GM18505 (cell line): Measurements from ENCODE around the gene DDTL.
"Not testable (repeated sequence)": the region's sequence is repeated elsewhere in the genome, so short reads cannot be mapped to it uniquely, and the experiment has no call there.

Experiments used
- ATAC-seq: cut with Tn5 transposase; IDR thresholded peaks from one replicate; pipeline ENCODE4 v1.9.1; 2021; ENCODE audit not compliant: unreplicated experiment
- POLR2A ChIP-seq: IDR thresholded peaks from 4 replicates; pipeline ENCODE4 v1.6.1; 2011; ENCODE audit warnings: borderline replicate concordance; ENCODE audit not compliant: insufficient read depth, insufficient read length; ENCODE audit errors: extremely low read depth

DDTL gene

DNA sequence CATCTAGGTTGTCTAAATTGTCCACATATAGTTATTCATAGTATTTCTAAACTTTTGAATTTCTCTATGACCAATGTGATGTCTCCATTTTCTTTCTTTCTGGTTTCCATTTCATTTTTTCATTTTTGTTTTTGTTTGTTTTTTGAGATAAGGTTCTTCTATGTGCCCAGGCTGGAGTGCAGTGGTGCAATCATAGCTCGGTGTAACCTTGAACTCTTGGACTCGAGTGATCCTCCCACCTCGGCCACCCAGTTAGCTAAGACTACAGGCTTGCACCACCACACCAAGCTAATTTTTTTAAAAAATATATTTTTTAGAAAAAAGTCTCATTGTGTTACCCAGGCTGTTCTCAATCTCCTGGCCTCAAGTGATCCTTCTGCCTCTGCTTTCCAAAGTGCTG, 30.4 kb downstream of the DDTL start:
- no peak for ATAC-seq
- TF ChIP-seq POLR2A = no peak

DNA sequence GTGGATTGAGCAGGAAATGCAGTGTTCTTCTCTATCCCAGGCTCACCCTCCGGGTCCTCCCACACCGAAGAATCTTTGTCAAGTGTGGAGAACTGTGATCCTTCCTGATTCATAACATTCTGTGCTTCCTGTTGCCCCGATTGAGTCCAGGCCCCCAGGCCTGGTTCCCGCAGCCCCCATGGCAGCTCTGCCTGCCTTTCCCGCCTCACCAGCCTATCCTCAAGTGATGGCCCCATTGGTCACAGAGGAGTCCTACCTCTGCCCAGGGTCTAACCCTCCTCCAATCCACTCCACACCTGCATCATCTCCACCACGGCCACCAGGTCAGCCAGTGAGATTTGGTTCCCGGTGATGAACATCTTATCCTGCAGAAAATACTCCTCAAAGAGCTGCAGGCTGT, 33.1 kb downstream of the DDTL start:
- not testable (repeated sequence) for ATAC-seq

DNA sequence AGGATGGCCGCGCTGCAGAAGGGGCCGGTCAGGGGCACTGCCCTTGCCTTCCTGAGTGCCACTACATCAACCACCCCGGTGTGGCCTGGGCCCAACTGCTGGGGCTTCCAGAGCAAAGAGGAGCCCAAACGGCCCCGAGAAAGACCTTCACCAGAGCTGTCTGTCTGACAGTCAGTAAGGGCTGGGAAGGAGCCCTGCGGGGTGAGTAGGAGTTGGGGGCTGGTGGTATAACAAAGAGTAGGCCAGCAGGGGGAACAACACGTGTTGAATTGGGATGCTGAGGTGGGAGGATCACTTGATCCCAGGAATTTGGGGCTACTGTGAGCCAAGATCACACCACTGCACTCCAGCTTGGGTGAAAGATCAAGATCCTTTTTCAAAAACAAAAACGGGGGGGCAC, 34.6 kb downstream of the DDTL start:
- no peak for ATAC-seq

DNA sequence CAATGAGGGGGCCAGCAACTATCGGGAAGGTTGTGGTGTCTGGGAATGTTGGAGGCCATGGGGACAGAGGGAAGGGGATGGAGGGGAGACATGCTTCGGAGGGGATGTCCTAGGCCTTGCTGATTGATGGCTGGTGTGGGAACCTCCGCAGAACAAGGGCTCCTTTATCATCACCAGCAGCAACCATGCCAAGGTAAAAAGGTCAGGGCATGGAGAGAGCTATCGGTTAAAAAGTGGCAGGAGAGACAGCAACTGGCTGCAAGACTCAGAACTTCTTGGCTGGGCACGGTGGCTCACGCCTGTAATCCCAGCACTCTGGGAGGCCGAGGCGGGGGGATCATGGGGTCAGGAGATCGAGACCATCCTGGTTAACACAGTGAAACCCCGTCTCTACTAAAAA, 35.6 kb downstream of the DDTL start:
- no peak for ATAC-seq

More for the DNA sequence above, 34.6 kb downstream of the DDTL start:
- TF ChIP-seq POLR2A = no peak

DNA sequence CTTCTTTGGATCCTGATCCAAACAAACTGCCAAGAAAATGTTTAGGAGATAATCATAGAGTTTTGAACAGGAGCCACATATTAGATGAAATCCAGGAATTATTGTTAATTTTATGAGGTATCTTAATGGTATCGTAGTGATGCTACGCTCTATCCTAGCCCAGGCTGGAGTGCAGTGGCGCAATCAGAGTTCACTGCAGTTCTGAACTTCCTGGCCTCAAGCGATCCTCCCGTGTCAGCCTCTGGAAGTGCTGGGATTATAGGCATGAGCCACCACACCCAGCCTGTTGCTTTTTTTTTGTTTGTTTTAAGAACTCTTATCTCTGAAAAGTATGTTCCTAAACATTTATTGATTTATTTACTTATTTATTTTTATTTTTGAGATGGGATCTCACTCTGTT, 36.2 kb downstream of the DDTL start:
- no peak for TF ChIP-seq POLR2A

More for the DNA sequence above, 35.6 kb downstream of the DDTL start:
- TF ChIP-seq POLR2A = no peak

DNA sequence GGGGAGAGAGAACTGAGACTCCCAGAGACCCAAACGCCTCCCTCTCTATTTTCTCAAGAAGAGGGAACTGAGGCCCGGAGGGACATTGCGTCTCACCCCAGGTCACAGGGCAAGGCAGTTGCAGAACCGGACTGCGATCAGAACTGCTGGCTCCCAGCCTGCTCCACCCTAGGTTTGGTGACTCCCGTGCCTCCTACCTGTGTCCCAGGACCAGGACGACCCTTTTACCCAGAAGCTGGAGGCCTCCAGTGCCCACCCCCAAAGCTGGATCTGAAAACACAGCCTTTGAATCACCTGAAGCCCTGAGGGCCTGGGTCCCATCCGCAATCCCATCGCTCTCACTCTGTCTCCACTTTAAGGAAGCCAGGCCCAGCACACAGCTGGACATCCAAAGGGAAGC, 37.2 kb downstream of the DDTL start:
- ATAC-seq = no peak

More for the DNA sequence above, 36.2 kb downstream of the DDTL start:
- ATAC-seq = no peak

DNA sequence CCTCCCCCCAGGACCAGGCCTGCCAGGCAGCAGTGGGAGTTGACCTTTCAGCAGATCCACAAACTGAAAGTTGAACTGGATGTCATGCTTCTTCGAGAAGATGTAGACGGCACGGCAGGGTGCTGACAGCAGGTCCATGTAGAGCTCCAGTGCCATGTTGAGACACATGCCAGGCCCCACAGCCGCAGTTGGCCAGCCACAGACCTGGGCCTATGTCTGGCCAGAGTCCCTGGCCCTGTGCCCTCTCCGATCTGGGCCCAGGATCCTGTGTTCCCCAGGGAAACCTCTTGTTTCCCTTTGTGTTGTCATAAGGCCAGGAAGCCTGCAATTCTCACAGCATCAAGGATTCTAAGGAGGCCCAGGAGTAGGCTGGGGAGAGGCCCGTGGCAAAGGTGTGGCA, 38.5 kb downstream of the DDTL start, which contains the start of gene GSTT4:
Gene GSTT4 (minus strand): TSS at position 253 of the 400 bp plus-strand sequence. CDS start 97 bp downstream, at position 156.
- no peak for TF ChIP-seq POLR2A
- no peak for ATAC-seq

More for the DNA sequence above, 37.2 kb downstream of the DDTL start:
- TF ChIP-seq POLR2A = no peak

DNA sequence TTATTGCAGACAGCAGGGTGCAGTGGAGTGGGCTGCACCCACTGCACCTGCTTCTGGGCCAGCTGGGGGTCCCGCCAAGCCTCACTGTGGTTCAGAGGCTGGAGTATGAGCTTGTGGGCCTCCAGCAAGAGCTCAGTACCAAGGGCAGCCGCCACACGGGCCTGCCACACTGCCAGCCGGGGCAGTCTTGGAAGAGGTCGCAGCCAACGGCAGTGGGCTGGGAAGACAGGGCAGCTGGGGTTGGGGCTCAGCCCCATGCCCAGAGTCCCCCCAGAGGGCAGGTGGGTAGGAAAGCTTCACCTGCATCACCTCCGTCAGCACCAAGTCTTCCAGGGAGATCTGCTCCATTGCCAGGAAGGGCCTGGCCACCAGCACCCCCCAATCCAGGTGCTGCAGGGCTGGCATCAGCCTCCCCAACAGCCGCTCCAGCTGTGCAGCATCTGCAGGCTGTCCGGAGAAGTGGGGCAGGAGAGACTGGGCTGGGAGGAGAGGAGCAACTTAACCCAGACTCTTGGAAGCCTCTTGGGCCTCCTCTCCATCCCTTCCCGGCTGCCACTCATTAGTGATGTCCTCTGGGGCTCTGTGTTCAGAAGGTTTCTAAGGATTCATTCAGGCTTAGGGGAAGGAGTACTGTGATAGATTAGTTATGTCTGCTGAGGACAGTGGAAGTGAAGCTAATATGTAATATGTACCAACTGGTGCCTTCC, 39.7 kb downstream of the DDTL start:
- no peak for TF ChIP-seq POLR2A
- no peak for ATAC-seq

DNA sequence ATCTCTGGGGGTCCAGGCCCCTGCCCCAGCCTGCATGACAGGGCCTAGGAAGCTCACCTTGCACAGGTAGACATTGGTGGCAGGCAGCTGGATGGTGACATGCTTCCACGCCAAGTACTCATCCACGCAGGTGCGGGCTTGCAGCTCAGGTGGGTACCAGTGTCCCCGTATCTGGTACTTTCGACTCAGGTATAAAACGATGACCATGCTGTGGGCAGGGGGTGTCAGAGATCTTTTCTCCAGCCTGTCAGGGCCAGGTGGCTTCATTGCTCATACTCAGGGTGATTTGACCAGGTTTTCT, 40.2 kb downstream of the DDTL start:
- no peak for TF ChIP-seq POLR2A
- ATAC-seq = no peak

DNA sequence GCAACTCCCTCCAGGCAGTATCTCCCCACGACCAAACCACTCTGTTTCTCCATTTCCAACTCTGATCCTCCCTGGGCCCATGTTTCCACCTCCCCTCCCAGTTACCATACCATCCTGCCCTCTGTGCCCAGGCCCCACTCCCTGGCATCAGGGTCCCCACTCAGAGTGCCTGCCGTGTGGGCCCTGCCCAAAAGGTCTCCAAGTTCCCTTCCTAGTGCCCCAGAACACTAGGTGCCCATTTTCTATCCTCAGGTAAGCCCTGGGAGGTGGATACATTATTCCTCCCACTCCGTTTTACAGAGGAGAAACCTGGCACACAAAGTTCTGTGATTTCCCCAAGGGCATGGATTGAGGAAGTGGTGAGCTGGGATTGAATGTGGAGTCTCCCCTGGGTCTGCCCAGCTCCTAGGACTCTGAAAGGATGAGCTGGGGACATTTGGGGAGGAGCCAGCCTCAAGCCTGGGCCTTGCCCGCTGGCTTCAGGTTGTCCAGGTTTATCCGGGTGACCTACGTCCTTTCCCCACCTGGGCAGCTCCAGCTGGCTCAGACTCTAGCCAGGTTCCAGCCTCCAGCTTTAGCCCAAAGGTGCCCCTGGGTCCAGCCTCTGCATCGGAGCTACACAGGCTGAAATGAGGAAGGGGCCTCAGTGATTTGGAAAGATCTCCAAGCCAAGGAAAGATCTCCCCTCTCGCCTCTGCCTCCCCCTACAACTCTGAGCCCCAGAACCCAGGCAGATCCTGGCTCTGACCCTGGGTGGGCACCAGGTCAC, 40.7 kb downstream of the DDTL start:
- TF ChIP-seq POLR2A = no peak
- ATAC-seq = no peak

DNA sequence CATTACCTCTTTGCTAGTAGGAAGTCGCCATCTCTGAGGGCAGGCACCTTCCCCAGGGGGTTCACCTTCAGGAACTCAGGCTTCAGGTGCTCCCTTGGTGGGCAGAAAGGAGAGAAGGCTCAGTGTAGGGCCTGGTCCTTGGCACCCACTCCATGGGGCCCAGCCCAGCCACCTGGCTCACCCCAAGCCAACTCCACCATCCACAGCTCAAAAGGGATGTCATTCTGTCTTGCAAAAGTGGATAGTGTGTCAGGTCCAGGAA, 41.3 kb downstream of the DDTL start:
- ATAC-seq = no peak
- TF ChIP-seq POLR2A = no peak

DNA sequence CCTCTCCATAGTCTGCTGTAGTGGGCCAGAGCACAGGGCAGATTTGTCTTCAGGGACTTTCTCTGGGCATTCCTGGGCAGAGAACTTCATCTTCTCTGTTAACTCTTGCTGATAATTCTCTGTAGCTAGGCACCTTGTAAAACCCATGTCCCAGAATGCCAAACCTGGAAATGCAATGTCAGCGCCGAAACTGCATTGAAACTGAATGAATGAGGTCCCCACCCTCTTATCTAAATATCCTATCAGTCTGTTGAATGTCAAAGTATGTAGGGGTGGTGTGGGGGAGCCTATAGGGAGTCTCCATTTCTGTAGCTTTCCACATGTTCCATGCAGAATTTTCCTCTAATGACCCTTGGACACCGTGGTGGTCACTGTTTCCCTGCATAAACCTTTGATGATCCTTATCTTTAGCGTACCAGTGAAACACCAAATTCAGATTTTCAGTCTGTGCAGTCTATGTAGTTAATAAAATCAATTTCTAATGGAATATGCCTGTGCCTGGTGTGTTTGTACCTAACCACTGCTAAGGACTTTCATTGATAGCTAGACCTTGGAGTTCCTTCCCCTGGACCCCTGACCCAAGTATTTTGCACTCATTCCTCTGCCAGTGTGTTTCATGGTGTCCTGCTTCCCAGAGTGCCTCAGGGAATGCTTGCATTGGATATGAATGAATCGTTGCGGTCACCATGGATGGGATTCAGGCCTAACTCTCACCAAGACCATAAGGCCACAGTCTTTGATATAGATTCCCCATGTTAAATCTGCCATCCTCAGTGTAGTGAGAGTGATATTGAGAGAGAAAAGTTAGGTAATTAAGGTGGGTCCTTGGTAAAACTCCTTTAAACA, 41.9 kb downstream of the DDTL start:
- no peak for TF ChIP-seq POLR2A
- ATAC-seq = no peak

DNA sequence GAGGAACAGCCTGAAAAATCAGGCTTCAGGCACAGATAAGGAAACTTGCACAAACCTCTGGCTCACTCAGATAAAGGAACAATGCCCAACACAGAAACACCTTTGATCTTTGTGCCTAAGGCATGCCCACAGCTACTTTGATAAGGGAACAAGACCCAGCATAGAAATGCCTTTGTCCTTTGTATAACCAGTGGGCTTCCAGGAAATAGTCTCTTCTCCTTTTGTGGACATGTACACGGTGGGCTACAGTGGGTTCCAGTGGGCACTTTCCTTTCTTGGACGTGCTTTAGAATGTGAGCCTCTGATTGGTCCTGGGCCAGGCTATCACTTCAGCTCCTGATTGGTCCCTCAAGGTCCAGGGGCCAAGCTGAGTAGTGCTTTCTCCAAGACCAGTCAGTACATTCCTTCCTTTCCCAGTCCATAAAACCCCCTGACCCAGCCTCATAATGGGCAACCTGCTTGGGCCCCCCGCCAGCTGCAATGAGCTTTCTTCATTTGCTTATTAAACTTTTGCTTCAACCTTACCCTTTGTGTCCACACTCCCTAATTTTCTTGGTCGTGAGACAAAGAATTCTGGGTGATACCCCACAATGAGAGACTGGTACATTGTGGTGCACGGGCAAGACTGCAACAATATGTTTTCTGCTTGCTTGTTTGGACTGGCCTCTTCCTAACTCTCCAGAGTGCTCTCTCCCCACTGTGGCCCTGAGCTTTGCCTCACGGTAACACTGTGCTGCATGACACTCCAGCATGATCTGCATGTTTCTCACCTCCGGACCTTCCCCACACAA, 42.7 kb downstream of the DDTL start:
- TF ChIP-seq POLR2A = no peak
- ATAC-seq = no peak
